ENCODE measurements around the gene SETD7. TPM values are rescaled to one million over a fixed set of nuclear protein-coding genes. Genes with fewer than 3 reads are reported as not detected.

The SETD7 gene
- total and polyA plus RNA-seq, 2 experiments from 2014 or later: 1.1 to 4.2 TPM

DNA sequence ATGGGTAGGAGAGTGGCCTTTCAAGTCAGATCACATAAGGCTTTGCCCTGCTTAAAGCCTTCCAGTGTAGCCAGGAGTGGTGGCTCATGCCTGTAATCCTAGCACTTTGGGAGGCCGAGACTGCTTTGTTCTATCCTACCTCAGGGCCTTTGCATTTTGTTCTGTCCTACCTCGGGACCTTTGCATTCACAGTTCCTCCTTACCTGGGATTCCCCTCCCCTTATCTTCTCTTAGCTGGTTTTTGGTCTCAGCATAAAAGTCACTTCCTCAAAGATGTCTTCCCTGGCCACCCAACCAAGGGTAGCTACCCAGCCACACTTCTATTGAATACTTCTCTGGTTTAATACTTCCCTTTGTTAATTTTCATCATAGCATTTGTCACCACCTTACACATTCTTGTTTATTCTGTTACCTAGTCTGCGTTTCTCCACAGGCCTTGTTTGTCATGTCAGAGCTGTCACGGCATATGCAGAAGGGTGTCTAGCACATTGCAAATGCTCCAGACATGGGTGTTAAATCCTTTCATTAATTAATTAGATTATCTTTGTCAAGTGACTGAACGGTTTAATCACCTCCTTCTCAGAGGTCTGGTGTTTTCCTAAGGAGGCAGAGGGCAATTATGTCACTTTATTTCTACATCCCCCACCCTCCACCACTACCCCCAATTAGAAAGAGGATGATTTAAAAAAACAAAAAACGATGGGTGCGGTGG is 11.3 kb upstream of the SETD7 start:
- Mint-ChIP-seq H3K9me3 (no peaks in the 10 kb centered on the region), H3K4me3 (no peak overlapping the region), H3K36me3 (ENCODE audit: low read depth) (no peaks in the 10 kb centered on the region), H3K27me3 (ENCODE audit: insufficient read depth, low read depth, poor library complexity) (peaks cover 6% of the 10 kb centered on the region), H3K4me1 (peaks cover 6% of the 10 kb centered on the region; the same call in 2 of the 3 replicates), H3K27ac (no peak overlapping the region)
- Histone ChIP-seq H3K4me2 (no peak overlapping the region), H3K79me2 (replicated peaks; ENCODE audit: insufficient read depth) (no peaks in the 10 kb centered on the region), H3K36me3 (ENCODE audit: insufficient read depth) (no peaks in the 10 kb centered on the region), H3K27me3 (ENCODE audit: insufficient read depth) (no peaks in the 10 kb centered on the region), H3K27ac (ENCODE audit: low read depth) (no peak overlapping the region), H4K20me1 (replicated peaks; ENCODE audit: insufficient read depth) (no peaks in the 10 kb centered on the region), H3K4me1 (ENCODE audit: insufficient read depth) (no peaks in the 10 kb centered on the region), H3F3A (replicated peaks; ENCODE audit: low read depth) (no peaks in the 10 kb centered on the region), H2AFZ (no peak overlapping the region), H3K9me2 (ENCODE audit: insufficient read depth) (no peaks in the 10 kb centered on the region), H3K4me3 (no peak overlapping the region)
- no peak for DNase-seq (ENCODE audit: low spot score)
- TF ChIP-seq POLR2AphosphoS5 (IDR thresholded peaks at IDR 0.05; ENCODE audit: low read depth): no peak
- no peak for ATAC-seq

DNA sequence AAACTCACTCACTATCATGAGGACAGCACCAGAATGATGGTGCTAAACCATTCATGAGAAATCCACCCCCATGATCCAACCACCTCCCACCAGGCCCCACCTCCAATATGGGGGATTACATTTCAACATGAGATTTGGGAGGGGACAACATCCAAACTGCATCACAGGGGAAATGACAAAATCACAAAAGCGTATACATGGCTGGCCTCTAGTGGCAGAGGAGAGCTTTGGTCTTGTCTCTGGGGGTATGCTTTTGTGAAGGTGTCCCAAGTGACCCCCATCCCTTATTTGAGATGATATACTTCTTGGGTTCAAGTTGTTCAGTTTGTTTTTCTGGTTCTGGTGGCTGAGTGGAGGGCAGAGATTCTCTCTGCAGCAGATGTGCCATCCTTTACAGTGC is 8.5 kb upstream of the SETD7 start:
- Histone ChIP-seq H3K27me3 (ENCODE audit: insufficient read depth) (peaks cover 9% of the 10 kb centered on the region), H3F3A (replicated peaks; ENCODE audit: low read depth) (no peaks in the 10 kb centered on the region), H3K4me2 (no peak overlapping the region), H3K9me2 (ENCODE audit: insufficient read depth) (no peaks in the 10 kb centered on the region), H3K4me3 (no peak overlapping the region), H3K79me2 (replicated peaks; ENCODE audit: insufficient read depth) (no peaks in the 10 kb centered on the region), H4K20me1 (replicated peaks; ENCODE audit: insufficient read depth) (no peaks in the 10 kb centered on the region), H3K27ac (ENCODE audit: low read depth) (no peak overlapping the region), H3K36me3 (ENCODE audit: insufficient read depth) (no peaks in the 10 kb centered on the region), H3K4me1 (ENCODE audit: insufficient read depth) (peaks cover 15% of the 10 kb centered on the region), H2AFZ (no peak overlapping the region)
- no peak overlapping the region for H3K27ac Mint-ChIP-seq
- DNase-seq (ENCODE audit: low spot score) (peak; percentile 41), ATAC-seq (0 out of 3 replicates have a peak, but pooled peaks have one; percentile 18)
- peaks cover 21% of the 10 kb centered on the region for H3K4me1 Mint-ChIP-seq
- TF ChIP-seq ZNF331 (CRISPR knock-in tag; IDR thresholded peaks at IDR 0.05; ENCODE audit: low read depth): no peak
- no peak for TF ChIP-seq CREB1 (CRISPR knock-in tag; IDR thresholded peaks at IDR 0.05; ENCODE audit: low read depth)
- TF ChIP-seq, protein P1, sequence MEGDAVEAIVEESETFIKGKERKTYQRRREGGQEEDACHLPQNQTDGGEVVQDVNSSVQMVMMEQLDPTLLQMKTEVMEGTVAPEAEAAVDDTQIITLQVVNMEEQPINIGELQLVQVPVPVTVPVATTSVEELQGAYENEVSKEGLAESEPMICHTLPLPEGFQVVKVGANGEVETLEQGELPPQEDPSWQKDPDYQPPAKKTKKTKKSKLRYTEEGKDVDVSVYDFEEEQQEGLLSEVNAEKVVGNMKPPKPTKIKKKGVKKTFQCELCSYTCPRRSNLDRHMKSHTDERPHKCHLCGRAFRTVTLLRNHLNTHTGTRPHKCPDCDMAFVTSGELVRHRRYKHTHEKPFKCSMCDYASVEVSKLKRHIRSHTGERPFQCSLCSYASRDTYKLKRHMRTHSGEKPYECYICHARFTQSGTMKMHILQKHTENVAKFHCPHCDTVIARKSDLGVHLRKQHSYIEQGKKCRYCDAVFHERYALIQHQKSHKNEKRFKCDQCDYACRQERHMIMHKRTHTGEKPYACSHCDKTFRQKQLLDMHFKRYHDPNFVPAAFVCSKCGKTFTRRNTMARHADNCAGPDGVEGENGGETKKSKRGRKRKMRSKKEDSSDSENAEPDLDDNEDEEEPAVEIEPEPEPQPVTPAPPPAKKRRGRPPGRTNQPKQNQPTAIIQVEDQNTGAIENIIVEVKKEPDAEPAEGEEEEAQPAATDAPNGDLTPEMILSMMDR (conservative IDR thresholded peaks at IDR 0.05; ENCODE audit: low read depth in 2 of 2): peak; percentile 51 to 74; a peak in 3 of 4 replicates
- no peak for TF ChIP-seq EZH2 (IDR thresholded peaks at IDR 0.05; ENCODE audit: low read depth, unreplicated experiment)
- no peak for TF ChIP-seq NANOG (IDR thresholded peaks at IDR 0.05; ENCODE audit: borderline replicate concordance)
- TF ChIP-seq, protein P2, sequence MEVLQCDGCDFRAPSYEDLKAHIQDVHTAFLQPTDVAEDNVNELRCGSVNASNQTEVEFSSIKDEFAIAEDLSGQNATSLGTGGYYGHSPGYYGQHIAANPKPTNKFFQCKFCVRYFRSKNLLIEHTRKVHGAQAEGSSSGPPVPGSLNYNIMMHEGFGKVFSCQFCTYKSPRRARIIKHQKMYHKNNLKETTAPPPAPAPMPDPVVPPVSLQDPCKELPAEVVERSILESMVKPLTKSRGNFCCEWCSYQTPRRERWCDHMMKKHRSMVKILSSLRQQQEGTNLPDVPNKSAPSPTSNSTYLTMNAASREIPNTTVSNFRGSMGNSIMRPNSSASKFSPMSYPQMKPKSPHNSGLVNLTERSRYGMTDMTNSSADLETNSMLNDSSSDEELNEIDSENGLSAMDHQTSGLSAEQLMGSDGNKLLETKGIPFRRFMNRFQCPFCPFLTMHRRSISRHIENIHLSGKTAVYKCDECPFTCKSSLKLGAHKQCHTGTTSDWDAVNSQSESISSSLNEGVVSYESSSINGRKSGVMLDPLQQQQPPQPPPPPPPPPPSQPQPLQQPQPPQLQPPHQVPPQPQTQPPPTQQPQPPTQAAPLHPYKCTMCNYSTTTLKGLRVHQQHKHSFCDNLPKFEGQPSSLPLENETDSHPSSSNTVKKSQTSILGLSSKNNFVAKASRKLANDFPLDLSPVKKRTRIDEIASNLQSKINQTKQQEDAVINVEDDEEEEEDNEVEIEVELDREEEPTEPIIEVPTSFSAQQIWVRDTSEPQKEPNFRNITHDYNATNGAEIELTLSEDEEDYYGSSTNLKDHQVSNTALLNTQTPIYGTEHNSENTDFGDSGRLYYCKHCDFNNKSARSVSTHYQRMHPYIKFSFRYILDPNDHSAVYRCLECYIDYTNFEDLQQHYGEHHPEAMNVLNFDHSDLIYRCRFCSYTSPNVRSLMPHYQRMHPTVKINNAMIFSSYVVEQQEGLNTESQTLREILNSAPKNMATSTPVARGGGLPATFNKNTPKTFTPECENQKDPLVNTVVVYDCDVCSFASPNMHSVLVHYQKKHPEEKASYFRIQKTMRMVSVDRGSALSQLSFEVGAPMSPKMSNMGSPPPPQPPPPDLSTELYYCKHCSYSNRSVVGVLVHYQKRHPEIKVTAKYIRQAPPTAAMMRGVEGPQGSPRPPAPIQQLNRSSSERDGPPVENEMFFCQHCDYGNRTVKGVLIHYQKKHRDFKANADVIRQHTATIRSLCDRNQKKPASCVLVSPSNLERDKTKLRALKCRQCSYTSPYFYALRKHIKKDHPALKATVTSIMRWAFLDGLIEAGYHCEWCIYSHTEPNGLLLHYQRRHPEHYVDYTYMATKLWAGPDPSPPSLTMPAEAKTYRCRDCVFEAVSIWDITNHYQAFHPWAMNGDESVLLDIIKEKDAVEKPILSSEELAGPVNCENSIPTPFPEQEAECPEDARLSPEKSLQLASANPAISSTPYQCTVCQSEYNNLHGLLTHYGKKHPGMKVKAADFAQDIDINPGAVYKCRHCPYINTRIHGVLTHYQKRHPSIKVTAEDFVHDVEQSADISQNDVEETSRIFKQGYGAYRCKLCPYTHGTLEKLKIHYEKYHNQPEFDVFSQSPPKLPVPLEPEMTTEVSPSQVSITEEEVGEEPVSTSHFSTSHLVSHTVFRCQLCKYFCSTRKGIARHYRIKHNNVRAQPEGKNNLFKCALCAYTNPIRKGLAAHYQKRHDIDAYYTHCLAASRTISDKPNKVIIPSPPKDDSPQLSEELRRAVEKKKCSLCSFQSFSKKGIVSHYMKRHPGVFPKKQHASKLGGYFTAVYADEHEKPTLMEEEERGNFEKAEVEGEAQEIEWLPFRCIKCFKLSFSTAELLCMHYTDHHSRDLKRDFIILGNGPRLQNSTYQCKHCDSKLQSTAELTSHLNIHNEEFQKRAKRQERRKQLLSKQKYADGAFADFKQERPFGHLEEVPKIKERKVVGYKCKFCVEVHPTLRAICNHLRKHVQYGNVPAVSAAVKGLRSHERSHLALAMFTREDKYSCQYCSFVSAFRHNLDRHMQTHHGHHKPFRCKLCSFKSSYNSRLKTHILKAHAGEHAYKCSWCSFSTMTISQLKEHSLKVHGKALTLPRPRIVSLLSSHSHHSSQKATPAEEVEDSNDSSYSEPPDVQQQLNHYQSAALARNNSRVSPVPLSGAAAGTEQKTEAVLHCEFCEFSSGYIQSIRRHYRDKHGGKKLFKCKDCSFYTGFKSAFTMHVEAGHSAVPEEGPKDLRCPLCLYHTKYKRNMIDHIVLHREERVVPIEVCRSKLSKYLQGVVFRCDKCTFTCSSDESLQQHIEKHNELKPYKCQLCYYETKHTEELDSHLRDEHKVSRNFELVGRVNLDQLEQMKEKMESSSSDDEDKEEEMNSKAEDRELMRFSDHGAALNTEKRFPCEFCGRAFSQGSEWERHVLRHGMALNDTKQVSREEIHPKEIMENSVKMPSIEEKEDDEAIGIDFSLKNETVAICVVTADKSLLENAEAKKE (CRISPR knock-in tag; IDR thresholded peaks at IDR 0.05): no peak
- TF ChIP-seq POLR2AphosphoS5 (IDR thresholded peaks at IDR 0.05; ENCODE audit: low read depth): no peak
- H3K36me3 Mint-ChIP-seq (ENCODE audit: low read depth): no peaks in the 10 kb centered on the region
- no peaks in the 10 kb centered on the region for H3K9me3 Mint-ChIP-seq
- no peak overlapping the region for H3K4me3 Mint-ChIP-seq
- H3K27me3 Mint-ChIP-seq (ENCODE audit: insufficient read depth, low read depth, poor library complexity): peaks cover 14% of the 10 kb centered on the region
